Parathyroid adenoma (tissue), 2 donors: ENCODE data around the gene MC3R.

Experiments
- H2AFZ ChIP-seq: fragments of 300-600 bp; sonication (generic); one replicate; pipeline ENCODE4 v1.7.0; 2017; ENCODE audit warnings: antibody characterized with exemption, mild to moderate bottlenecking
- H3K27ac ChIP-seq: fragments of 300-600 bp; sonication (generic); one replicate; pipeline ENCODE4 v1.7.0; 2017
- H3K27me3 ChIP-seq: fragments of 300-600 bp; sonication (generic); one replicate; pipeline ENCODE4 v1.7.0; 2017; ENCODE audit warnings: low read length; ENCODE audit not compliant: control insufficient read depth, insufficient read depth
- H3K36me3 ChIP-seq: fragments of 300-600 bp; sonication (generic); one replicate; pipeline ENCODE4 v1.7.0; 2017; ENCODE audit warnings: low read length; ENCODE audit not compliant: control insufficient read depth, insufficient read depth
- H3K4me1 ChIP-seq: fragments of 300-600 bp; sonication (generic); one replicate; pipeline ENCODE4 v1.7.0; 2017; ENCODE audit warnings: control low read depth
- H3K4me2 ChIP-seq: fragments of 300-600 bp; sonication (generic); one replicate; pipeline ENCODE4 v1.7.0; 2017; ENCODE audit warnings: low read length
- H3K4me3 ChIP-seq: fragments of 300-600 bp; sonication (generic); one replicate; pipeline ENCODE4 v1.7.0; 2017; ENCODE audit warnings: low read depth, low read length
- H3K79me2 ChIP-seq: fragments of 300-600 bp; sonication (generic); one replicate; pipeline ENCODE4 v1.7.0; 2017; ENCODE audit warnings: control low read depth
- H3K9ac ChIP-seq: fragments of 300-600 bp; sonication (generic); one replicate; pipeline ENCODE4 v1.7.0; 2017; ENCODE audit warnings: mild to moderate bottlenecking
- H3K9me3 ChIP-seq: fragments of 300-600 bp; sonication (generic); one replicate; pipeline ENCODE4 v1.7.0; 2017; ENCODE audit warnings: low read length; ENCODE audit not compliant: control insufficient read depth
- CTCF ChIP-seq: fragments of 300-600 bp; sonication (generic); IDR thresholded peaks from one replicate; pipeline ENCODE4 v1.7.0; 2017; ENCODE audit warnings: antibody characterized with exemption, mild to moderate bottlenecking
- donor health status: primary hyperparathyroidism.

MC3R gene

GRCh38 chr20:56237335-56237734 lies 11.2 kb upstream of the MC3R start:
- no peak for TF ChIP-seq CTCF
- Histone ChIP-seq H3K79me2 (no peaks in the 10 kb centered on the region), H3K36me3 (no peaks in the 10 kb centered on the region), H3K9ac (no peak overlapping the region), H3K4me3 (no peak overlapping the region), H3K27me3 (no peaks in the 10 kb centered on the region), H3K4me2 (no peak overlapping the region), H3K9me3 (no peaks in the 10 kb centered on the region), H3K4me1 (no peaks in the 10 kb centered on the region), H2AFZ (no peak overlapping the region), H3K27ac (no peak overlapping the region)

GRCh38 chr20:56244259-56244658 lies 4.3 kb upstream of the MC3R start:
- Histone ChIP-seq H2AFZ (no peak overlapping the region), H3K4me3 (no peak overlapping the region), H3K27me3 (no peaks in the 10 kb centered on the region), H3K9me3 (no peaks in the 10 kb centered on the region), H3K27ac (no peak overlapping the region), H3K36me3 (no peaks in the 10 kb centered on the region), H3K9ac (no peak overlapping the region), H3K4me2 (no peak overlapping the region), H3K79me2 (no peaks in the 10 kb centered on the region), H3K4me1 (no peaks in the 10 kb centered on the region)
- TF ChIP-seq CTCF: no peak

DNA sequence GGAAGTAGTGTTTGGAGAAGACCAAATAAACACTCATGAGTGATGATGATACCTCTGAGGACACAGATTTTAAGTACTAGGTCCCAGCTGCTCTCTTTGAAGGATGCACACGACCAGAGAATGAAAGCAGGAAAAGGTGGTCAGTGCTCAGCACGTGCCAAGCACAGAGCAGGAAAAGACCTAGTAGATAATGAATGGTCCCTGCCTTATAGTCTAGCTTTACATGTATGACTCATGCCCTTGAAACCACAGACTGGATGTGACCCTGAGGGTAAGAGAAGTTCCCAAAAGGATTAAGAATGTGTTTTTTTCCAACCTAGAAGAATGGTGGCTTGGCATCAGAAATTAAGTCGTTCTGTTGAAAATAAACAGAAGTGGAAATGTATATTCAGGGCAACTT lies 2.8 kb upstream of the MC3R start:
- TF ChIP-seq CTCF: no peak
- Histone ChIP-seq H3K9ac (no peak overlapping the region), H3K36me3 (no peaks in the 10 kb centered on the region), H3K27ac (no peak overlapping the region), H3K9me3 (no peaks in the 10 kb centered on the region), H3K4me2 (no peak overlapping the region), H3K4me1 (no peaks in the 10 kb centered on the region), H3K79me2 (no peaks in the 10 kb centered on the region), H2AFZ (no peak overlapping the region), H3K27me3 (no peaks in the 10 kb centered on the region), H3K4me3 (no peak overlapping the region)

DNA sequence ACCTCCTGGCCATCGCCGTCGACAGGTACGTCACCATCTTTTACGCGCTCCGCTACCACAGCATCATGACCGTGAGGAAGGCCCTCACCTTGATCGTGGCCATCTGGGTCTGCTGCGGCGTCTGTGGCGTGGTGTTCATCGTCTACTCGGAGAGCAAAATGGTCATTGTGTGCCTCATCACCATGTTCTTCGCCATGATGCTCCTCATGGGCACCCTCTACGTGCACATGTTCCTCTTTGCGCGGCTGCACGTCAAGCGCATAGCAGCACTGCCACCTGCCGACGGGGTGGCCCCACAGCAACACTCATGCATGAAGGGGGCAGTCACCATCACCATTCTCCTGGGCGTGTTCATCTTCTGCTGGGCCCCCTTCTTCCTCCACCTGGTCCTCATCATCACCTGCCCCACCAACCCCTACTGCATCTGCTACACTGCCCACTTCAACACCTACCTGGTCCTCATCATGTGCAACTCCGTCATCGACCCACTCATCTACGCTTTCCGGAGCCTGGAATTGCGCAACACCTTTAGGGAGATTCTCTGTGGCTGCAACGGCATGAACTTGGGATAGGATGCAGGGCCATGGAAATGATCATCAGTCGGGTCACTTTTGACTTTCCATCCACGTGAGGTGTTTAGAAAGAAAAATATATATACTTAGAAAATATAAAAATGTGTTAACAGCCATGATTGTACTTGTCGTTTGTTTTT lies 868 bp downstream of the MC3R start:
- H3K27ac ChIP-seq: no peak overlapping the region
- H3K4me1 ChIP-seq: no peaks in the 10 kb centered on the region
- TF ChIP-seq CTCF: no peak
- no peak overlapping the region for H3K4me2 ChIP-seq
- no peaks in the 10 kb centered on the region for H3K79me2 ChIP-seq
- H3K9me3 ChIP-seq: no peaks in the 10 kb centered on the region
- no peak overlapping the region for H3K4me3 ChIP-seq
- no peak overlapping the region for H3K9ac ChIP-seq
- no peaks in the 10 kb centered on the region for H3K36me3 ChIP-seq
- no peak overlapping the region for H2AFZ ChIP-seq
- H3K27me3 ChIP-seq: no peaks in the 10 kb centered on the region

DNA sequence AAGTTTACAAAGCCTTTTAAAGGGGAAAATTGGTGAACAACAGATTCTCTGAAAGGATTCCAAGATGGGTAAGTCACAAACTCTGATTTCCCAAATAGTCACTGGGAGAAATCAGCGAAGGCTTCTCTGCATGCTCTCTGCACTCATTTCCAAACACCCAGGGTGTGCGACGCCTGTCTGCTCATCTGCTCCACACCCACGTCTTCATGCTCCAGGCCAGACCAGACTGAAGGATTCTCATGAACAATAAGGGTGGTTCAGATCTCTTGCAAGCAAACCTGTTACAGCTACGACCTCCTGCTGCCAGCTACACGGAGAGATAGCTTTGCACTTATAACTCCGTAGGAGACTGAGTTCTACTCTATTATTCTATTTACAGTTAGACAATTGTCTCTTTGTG lies 1.4 kb downstream of the MC3R start:
- no peak overlapping the region for H3K4me2 ChIP-seq
- H3K36me3 ChIP-seq: no peaks in the 10 kb centered on the region
- no peaks in the 10 kb centered on the region for H3K27me3 ChIP-seq
- H3K9me3 ChIP-seq: no peaks in the 10 kb centered on the region
- no peak for TF ChIP-seq CTCF
- no peak overlapping the region for H3K27ac ChIP-seq
- H3K79me2 ChIP-seq: no peaks in the 10 kb centered on the region
- H2AFZ ChIP-seq: no peak overlapping the region
- no peak overlapping the region for H3K9ac ChIP-seq
- H3K4me1 ChIP-seq: no peaks in the 10 kb centered on the region
- H3K4me3 ChIP-seq: no peak overlapping the region
